ENCODE results near the gene PAM16.

Gene PAM16

DNA sequence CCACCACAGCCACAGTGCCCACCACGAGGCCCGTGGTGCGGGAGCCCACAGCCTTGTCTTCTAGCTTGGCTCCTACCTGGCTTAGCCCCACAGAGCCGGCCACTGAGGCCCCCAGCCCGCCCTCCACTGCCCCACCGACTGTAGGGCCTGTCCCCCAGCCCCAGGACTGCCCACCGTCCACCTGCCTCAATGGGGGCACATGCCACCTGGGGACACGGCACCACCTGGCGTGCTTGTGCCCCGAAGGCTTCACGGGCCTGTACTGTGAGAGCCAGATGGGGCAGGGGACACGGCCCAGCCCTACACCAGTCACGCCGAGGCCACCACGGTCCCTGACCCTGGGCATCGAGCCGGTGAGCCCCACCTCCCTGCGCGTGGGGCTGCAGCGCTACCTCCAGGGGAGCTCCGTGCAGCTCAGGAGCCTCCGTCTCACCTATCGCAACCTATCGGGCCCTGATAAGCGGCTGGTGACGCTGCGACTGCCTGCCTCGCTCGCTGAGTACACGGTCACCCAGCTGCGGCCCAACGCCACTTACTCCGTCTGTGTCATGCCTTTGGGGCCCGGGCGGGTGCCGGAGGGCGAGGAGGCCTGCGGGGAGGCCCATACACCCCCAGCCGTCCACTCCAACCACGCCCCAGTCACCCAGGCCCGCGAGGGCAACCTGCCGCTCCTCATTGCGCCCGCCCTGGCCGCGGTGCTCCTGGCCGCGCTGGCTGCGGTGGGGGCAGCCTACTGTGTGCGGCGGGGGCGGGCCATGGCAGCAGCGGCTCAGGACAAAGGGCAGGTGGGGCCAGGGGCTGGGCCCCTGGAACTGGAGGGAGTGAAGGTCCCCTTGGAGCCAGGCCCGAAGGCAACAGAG lies 31.0 kb upstream of the PAM16 start:
- TF ChIP-seq, protein P1, sequence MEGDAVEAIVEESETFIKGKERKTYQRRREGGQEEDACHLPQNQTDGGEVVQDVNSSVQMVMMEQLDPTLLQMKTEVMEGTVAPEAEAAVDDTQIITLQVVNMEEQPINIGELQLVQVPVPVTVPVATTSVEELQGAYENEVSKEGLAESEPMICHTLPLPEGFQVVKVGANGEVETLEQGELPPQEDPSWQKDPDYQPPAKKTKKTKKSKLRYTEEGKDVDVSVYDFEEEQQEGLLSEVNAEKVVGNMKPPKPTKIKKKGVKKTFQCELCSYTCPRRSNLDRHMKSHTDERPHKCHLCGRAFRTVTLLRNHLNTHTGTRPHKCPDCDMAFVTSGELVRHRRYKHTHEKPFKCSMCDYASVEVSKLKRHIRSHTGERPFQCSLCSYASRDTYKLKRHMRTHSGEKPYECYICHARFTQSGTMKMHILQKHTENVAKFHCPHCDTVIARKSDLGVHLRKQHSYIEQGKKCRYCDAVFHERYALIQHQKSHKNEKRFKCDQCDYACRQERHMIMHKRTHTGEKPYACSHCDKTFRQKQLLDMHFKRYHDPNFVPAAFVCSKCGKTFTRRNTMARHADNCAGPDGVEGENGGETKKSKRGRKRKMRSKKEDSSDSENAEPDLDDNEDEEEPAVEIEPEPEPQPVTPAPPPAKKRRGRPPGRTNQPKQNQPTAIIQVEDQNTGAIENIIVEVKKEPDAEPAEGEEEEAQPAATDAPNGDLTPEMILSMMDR (IDR thresholded peaks at IDR 0.05; ENCODE audit: extremely low read depth, missing control alignments), result no peak
- DNase-seq (ENCODE audit: low spot score), result no peak

DNA sequence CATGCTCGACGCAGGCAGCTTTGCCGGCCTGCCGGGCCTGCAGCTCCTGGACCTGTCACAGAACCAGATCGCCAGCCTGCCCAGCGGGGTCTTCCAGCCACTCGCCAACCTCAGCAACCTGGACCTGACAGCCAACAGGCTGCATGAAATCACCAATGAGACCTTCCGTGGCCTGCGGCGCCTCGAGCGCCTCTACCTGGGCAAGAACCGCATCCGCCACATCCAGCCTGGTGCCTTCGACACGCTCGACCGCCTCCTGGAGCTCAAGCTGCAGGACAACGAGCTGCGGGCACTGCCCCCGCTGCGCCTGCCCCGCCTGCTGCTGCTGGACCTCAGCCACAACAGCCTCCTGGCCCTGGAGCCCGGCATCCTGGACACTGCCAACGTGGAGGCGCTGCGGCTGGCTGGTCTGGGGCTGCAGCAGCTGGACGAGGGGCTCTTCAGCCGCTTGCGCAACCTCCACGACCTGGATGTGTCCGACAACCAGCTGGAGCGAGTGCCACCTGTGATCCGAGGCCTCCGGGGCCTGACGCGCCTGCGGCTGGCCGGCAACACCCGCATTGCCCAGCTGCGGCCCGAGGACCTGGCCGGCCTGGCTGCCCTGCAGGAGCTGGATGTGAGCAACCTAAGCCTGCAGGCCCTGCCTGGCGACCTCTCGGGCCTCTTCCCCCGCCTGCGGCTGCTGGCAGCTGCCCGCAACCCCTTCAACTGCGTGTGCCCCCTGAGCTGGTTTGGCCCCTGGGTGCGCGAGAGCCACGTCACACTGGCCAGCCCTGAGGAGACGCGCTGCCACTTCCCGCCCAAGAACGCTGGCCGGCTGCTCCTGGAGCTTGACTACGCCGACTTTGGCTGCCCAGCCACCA lies 30.2 kb upstream of the PAM16 start:
- DNase-seq (ENCODE audit: low spot score), result no peak
- TF ChIP-seq, protein P1 (IDR thresholded peaks at IDR 0.05; ENCODE audit: extremely low read depth, missing control alignments), result no peak

DNA sequence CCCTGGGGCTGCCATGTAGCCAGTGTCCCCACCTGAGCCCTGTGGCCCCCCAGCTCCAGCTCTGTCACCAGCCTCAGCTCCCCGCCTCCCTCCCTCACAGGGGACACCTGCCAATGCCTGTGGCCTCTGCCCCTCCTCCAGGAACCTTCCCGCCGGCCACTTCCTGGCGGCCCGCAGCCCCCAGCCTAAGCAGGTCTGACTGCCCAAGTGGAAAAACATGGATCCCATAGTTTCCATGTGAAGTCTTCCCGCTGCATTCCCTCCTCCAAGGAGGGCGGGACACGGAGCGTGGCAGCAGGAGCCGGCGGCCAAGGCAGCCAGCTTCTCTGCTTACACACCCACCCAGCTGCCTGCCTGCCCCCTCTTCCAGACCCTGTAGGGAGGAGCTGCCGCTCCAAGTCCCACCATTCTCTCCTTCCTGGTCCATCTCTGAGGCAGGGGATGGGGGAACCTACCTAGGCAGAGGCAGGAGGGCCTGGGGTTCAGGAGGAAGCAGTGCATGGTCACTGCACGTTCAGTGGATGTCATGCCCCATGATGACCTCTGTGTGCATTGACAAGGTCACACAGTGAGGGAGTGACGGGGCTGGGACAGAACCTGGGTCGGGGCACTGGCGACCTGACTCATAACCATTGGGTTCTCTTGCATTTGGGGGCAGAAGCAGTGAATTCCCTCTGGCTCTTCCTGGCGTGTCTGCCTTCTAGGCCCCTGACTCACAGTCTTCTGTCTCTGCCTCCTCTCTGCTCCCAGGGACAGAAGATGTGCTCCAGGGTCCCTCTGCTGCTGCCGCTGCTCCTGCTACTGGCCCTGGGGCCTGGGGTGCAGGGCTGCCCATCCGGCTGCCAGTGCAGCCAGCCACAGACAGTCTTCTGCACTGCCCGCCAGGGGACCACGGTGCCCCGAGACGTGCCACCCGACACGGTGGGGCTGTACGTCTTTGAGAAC lies 29.3 kb upstream of the PAM16 start:
- DNase-seq (ENCODE audit: low spot score), result no peak
- TF ChIP-seq, protein P1 (IDR thresholded peaks at IDR 0.05; ENCODE audit: extremely low read depth, missing control alignments), result no peak

DNA sequence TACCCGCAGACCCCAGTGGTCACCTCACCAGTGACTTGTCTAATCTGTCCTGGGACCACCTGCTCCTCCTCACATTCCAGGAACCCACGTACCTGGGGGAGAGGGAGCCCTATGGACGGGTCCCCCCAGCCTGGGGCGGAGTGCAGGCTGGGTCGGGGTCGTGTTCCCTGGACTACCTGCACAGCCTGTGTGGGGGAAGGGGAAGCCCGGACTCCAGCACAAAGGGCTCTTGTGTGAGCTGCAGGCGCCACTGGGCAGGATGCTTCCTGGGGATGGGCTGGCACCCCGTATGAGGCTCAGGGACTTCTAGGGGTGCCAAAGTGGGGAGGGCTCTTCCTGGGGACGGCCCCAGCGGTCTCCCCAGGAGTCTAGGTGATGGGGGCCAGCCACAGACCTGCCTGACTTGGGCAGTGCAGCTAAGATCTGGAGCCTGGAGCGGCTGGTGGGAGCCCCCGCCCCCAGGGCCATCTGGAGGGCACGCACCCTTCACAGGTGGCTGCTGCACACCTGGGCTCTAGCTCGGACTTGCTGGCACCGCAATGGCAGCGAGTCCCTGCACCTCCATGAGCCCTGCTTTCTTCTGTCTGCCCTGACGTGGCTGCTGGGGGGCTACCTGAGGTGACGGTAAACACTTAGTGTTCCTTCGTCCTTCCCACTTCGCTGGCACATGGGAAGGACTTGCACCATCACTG lies 28.0 kb upstream of the PAM16 start:
- TF ChIP-seq, protein P1 (IDR thresholded peaks at IDR 0.05; ENCODE audit: extremely low read depth, missing control alignments), result no peak
- DNase-seq (ENCODE audit: low spot score), result no peak

DNA sequence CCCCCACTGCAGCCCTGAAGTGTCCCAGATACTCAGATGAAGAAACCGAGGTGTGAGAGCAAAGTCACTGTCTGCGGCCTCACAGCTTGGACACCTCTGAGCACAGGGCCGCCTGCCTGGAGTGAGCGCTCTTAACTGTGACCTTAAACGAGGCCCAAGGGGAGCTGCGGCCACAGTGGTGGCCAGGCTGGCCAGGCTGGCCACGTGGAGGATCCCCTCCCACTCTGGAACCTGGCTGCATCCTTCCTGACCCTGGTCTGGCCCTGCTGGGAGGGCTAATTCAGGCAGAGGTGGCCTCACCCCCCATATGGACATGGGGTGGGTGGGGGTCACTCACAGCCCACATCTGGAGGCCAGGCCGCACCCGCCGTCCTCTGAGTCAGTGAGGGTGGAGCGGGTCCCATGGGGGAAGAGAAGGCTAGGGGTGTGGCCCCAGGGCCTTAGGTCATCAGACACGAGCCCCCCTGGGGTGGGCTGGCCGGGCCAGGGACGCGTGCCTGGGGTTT lies 27.1 kb upstream of the PAM16 start:
- DNase-seq (ENCODE audit: low spot score), result no peak
- TF ChIP-seq, protein P1 (IDR thresholded peaks at IDR 0.05; ENCODE audit: extremely low read depth, missing control alignments), result no peak

DNA sequence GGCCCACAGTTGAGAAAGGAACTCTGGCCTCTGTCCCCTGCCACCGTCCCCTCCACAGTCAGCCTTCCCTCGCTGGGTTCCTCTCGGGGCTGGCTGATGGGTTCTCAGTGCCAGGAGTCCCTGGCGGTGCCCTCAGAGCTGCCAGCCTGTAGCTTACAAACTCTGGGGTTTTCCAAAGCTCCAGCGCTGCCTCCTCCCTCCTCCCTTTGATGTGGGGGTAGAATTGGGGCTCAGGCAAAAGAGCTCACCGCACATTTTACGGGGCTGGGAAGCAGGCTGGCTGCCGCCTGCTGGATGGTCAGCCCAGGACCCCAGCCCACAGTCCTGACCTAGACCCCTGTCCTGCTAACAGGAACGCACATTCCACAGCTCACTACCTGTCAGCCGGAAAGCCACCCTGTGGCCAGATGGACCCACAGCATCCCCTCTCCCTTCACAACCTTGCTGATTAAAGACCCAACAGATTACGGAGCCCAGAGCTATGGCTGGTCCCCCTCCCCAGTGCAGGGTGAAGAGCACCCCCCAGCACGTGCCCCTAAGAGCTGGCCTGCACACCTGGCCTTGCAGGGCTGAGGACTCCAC lies 26.5 kb upstream of the PAM16 start:
- DNase-seq (ENCODE audit: low spot score), result no peak
- TF ChIP-seq, protein P1 (IDR thresholded peaks at IDR 0.05; ENCODE audit: extremely low read depth, missing control alignments), result no peak
